ENCODE measurements around the gene SUGCT.

Gene SUGCT

GRCh38 chr7:40175725-40176510, 41.1 kb downstream of the SUGCT start:
- Histone ChIP-seq H3K9me3 (ENCODE audit: control insufficient read depth, insufficient read depth, low read length) (no peaks in the 10 kb centered on the region), H3K4me1 (ENCODE audit: control insufficient read depth, insufficient read depth, low read length) (no peaks in the 10 kb centered on the region), H3K9ac (ENCODE audit: low read depth, low read length) (no peak overlapping the region), H3K4me3 (ENCODE audit: low read depth, low read length) (no peak overlapping the region), H3K36me3 (ENCODE audit: control insufficient read depth, insufficient read depth, low read length) (no peaks in the 10 kb centered on the region), H3K27me3 (ENCODE audit: control insufficient read depth, insufficient read depth, low read length) (no peaks in the 10 kb centered on the region)

GRCh38 chr7:40177071-40177470, 42.3 kb downstream of the SUGCT start:
- no peaks in the 10 kb centered on the region for H3K4me1 ChIP-seq (ENCODE audit: control insufficient read depth, insufficient read depth, low read length)
- H3K36me3 ChIP-seq (ENCODE audit: control insufficient read depth, insufficient read depth, low read length): no peaks in the 10 kb centered on the region
- H3K9me3 ChIP-seq (ENCODE audit: control insufficient read depth, insufficient read depth, low read length): no peaks in the 10 kb centered on the region
- H3K4me3 ChIP-seq (ENCODE audit: low read depth, low read length): no peak overlapping the region
- H3K27me3 ChIP-seq (ENCODE audit: control insufficient read depth, insufficient read depth, low read length): no peaks in the 10 kb centered on the region
- no peak overlapping the region for H3K9ac ChIP-seq (ENCODE audit: low read depth, low read length)

- H3K36me3 ChIP-seq (ENCODE audit: control insufficient read depth, insufficient read depth, low read length): no peaks in the 10 kb centered on the region
- H3K9ac ChIP-seq (ENCODE audit: low read depth, low read length): no peak overlapping the region
- no peaks in the 10 kb centered on the region for H3K27me3 ChIP-seq (ENCODE audit: control insufficient read depth, insufficient read depth, low read length)
- no peaks in the 10 kb centered on the region for H3K9me3 ChIP-seq (ENCODE audit: control insufficient read depth, insufficient read depth, low read length)
- no peak overlapping the region for H3K4me3 ChIP-seq (ENCODE audit: low read depth, low read length)
- H3K4me1 ChIP-seq (ENCODE audit: control insufficient read depth, insufficient read depth, low read length): no peaks in the 10 kb centered on the region
These were observed 47.6 kb downstream of the SUGCT start for GRCh38 chr7:40182452-40182851.

GRCh38 chr7:40186586-40186985, 51.8 kb downstream of the SUGCT start:
- no peaks in the 10 kb centered on the region for H3K4me1 ChIP-seq (ENCODE audit: control insufficient read depth, insufficient read depth, low read length)
- H3K4me3 ChIP-seq (ENCODE audit: low read depth, low read length): no peak overlapping the region
- H3K9ac ChIP-seq (ENCODE audit: low read depth, low read length): no peak overlapping the region
- H3K9me3 ChIP-seq (ENCODE audit: control insufficient read depth, insufficient read depth, low read length): no peaks in the 10 kb centered on the region
- no peaks in the 10 kb centered on the region for H3K36me3 ChIP-seq (ENCODE audit: control insufficient read depth, insufficient read depth, low read length)
- no peaks in the 10 kb centered on the region for H3K27me3 ChIP-seq (ENCODE audit: control insufficient read depth, insufficient read depth, low read length)

- Histone ChIP-seq H3K9ac (ENCODE audit: low read depth, low read length) (no peak overlapping the region), H3K4me3 (ENCODE audit: low read depth, low read length) (no peak overlapping the region), H3K27me3 (ENCODE audit: control insufficient read depth, insufficient read depth, low read length) (no peaks in the 10 kb centered on the region), H3K9me3 (ENCODE audit: control insufficient read depth, insufficient read depth, low read length) (no peaks in the 10 kb centered on the region), H3K36me3 (ENCODE audit: control insufficient read depth, insufficient read depth, low read length) (no peaks in the 10 kb centered on the region), H3K4me1 (ENCODE audit: control insufficient read depth, insufficient read depth, low read length) (no peaks in the 10 kb centered on the region)
These were observed 57.2 kb downstream of the SUGCT start for GRCh38 chr7:40192036-40192435.

- H3K4me1 ChIP-seq (ENCODE audit: control insufficient read depth, insufficient read depth, low read length): no peaks in the 10 kb centered on the region
- H3K9ac ChIP-seq (ENCODE audit: low read depth, low read length): no peak overlapping the region
- H3K36me3 ChIP-seq (ENCODE audit: control insufficient read depth, insufficient read depth, low read length): no peaks in the 10 kb centered on the region
- H3K9me3 ChIP-seq (ENCODE audit: control insufficient read depth, insufficient read depth, low read length): no peaks in the 10 kb centered on the region
- H3K4me3 ChIP-seq (ENCODE audit: low read depth, low read length): no peak overlapping the region
- no peaks in the 10 kb centered on the region for H3K27me3 ChIP-seq (ENCODE audit: control insufficient read depth, insufficient read depth, low read length)
These were observed 59.9 kb downstream of the SUGCT start for GRCh38 chr7:40194745-40195144.

DNA sequence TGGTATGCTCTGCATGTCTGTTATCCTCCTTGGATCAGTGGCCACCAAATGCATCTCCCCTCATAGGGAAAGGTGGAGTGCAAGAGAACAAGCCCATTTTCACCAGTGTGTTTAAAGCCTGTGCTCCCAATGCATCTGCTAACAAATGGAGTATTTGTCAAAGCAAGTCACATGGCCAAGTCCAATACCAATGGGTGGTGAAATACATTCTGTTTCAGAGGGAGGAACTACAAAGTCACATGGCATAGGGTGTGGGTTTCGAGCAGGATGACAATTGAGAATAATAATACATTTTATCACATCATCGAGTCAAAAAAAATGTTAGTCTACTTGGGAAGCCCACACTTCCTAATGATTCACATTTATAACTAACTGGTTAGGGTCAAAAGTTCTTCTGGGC, 62.7 kb downstream of the SUGCT start:
- Histone ChIP-seq H3K27me3 (ENCODE audit: control insufficient read depth, insufficient read depth, low read length) (no peaks in the 10 kb centered on the region), H3K36me3 (ENCODE audit: control insufficient read depth, insufficient read depth, low read length) (no peaks in the 10 kb centered on the region)

DNA sequence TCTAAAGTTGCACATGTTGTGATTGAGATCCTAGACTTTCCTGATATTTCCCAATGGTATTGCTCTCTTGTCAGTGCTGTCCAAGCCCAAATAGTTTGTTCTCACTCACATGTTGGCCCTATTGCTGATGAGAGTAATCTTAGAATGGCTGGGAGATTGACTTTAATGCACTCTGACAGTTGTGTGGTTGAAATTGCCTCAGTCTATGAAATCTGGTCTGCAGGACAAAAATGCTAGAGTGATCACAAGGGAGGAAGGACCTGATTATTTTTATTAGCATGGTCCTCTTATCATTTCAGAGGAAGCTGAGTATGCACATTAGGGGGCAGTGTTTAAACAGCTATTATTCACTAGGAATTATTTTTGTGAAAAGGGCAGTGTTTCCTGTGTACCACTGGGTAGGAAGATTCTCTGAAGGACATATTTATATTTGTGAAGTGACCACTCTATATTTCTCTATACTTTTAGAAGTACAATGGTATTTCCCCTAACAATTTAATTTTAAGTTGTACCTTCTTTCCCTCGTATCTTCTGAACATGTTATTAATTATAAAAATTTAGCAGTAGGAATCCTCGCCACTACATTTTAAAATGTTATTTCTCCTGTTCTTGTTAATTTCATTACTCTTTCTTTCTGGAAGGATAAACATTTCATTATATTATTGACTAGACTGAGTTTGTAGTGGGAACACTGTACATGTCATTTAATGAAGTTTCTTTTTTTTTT, 64.4 kb downstream of the SUGCT start:
- H3K4me1 ChIP-seq (ENCODE audit: control insufficient read depth, insufficient read depth, low read length): no peaks in the 10 kb centered on the region
- no peak overlapping the region for H3K4me3 ChIP-seq (ENCODE audit: low read depth, low read length)
- no peaks in the 10 kb centered on the region for H3K27me3 ChIP-seq (ENCODE audit: control insufficient read depth, insufficient read depth, low read length)
- no peak overlapping the region for H3K9ac ChIP-seq (ENCODE audit: low read depth, low read length)
- H3K36me3 ChIP-seq (ENCODE audit: control insufficient read depth, insufficient read depth, low read length): no peaks in the 10 kb centered on the region
- no peaks in the 10 kb centered on the region for H3K9me3 ChIP-seq (ENCODE audit: control insufficient read depth, insufficient read depth, low read length)

More for the DNA sequence above, 62.7 kb downstream of the SUGCT start:
- H3K9me3 ChIP-seq (ENCODE audit: control insufficient read depth, insufficient read depth, low read length): no peaks in the 10 kb centered on the region
- no peak overlapping the region for H3K9ac ChIP-seq (ENCODE audit: low read depth, low read length)
- H3K4me1 ChIP-seq (ENCODE audit: control insufficient read depth, insufficient read depth, low read length): no peaks in the 10 kb centered on the region
- no peak overlapping the region for H3K4me3 ChIP-seq (ENCODE audit: low read depth, low read length)

- no peak overlapping the region for H3K4me3 ChIP-seq (ENCODE audit: low read depth, low read length)
- H3K9me3 ChIP-seq (ENCODE audit: control insufficient read depth, insufficient read depth, low read length): no peaks in the 10 kb centered on the region
- H3K27me3 ChIP-seq (ENCODE audit: control insufficient read depth, insufficient read depth, low read length): no peaks in the 10 kb centered on the region
- no peaks in the 10 kb centered on the region for H3K36me3 ChIP-seq (ENCODE audit: control insufficient read depth, insufficient read depth, low read length)
- H3K4me1 ChIP-seq (ENCODE audit: control insufficient read depth, insufficient read depth, low read length): no peaks in the 10 kb centered on the region
- no peak overlapping the region for H3K9ac ChIP-seq (ENCODE audit: low read depth, low read length)
These were observed 66.0 kb downstream of the SUGCT start for GRCh38 chr7:40200791-40201190.

DNA sequence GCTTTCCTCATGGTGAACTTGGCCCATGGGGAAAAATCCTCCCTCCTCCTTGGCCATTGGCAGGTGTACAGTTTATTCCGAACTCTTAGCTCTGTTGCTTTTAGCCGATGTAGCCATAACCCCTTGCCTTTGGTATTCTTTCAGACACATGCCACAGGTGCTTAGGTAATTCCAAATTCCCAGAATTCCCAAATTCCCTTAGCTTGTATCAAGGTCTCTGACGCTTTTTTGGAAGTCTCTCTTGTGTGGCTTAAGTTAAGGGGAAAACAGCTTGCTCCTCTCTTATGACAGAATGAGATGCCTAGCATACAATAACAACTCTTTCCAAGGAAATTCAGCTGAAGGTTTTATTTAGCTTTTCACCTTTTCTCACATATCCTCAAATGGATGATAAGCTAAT, 68.0 kb downstream of the SUGCT start:
- Histone ChIP-seq H3K4me3 (ENCODE audit: low read depth, low read length) (no peak overlapping the region), H3K9ac (ENCODE audit: low read depth, low read length) (no peak overlapping the region), H3K36me3 (ENCODE audit: control insufficient read depth, insufficient read depth, low read length) (no peaks in the 10 kb centered on the region), H3K27me3 (ENCODE audit: control insufficient read depth, insufficient read depth, low read length) (no peaks in the 10 kb centered on the region), H3K9me3 (ENCODE audit: control insufficient read depth, insufficient read depth, low read length) (no peaks in the 10 kb centered on the region), H3K4me1 (ENCODE audit: control insufficient read depth, insufficient read depth, low read length) (no peaks in the 10 kb centered on the region)

GRCh38 chr7:40204581-40204980, 69.8 kb downstream of the SUGCT start:
- H3K27me3 ChIP-seq (ENCODE audit: control insufficient read depth, insufficient read depth, low read length): no peaks in the 10 kb centered on the region
- H3K4me1 ChIP-seq (ENCODE audit: control insufficient read depth, insufficient read depth, low read length): no peaks in the 10 kb centered on the region
- H3K4me3 ChIP-seq (ENCODE audit: low read depth, low read length): no peak overlapping the region
- H3K36me3 ChIP-seq (ENCODE audit: control insufficient read depth, insufficient read depth, low read length): no peaks in the 10 kb centered on the region
- H3K9me3 ChIP-seq (ENCODE audit: control insufficient read depth, insufficient read depth, low read length): no peaks in the 10 kb centered on the region
- H3K9ac ChIP-seq (ENCODE audit: low read depth, low read length): no peak overlapping the region

GRCh38 chr7:40205992-40206391, 71.2 kb downstream of the SUGCT start:
- no peak overlapping the region for H3K9ac ChIP-seq (ENCODE audit: low read depth, low read length)
- no peak overlapping the region for H3K4me3 ChIP-seq (ENCODE audit: low read depth, low read length)

More at GRCh38 chr7:40205992-40206391, 71.2 kb downstream of the SUGCT start:
- no peaks in the 10 kb centered on the region for H3K4me1 ChIP-seq (ENCODE audit: control insufficient read depth, insufficient read depth, low read length)
- H3K36me3 ChIP-seq (ENCODE audit: control insufficient read depth, insufficient read depth, low read length): no peaks in the 10 kb centered on the region
- H3K27me3 ChIP-seq (ENCODE audit: control insufficient read depth, insufficient read depth, low read length): no peaks in the 10 kb centered on the region
- H3K9me3 ChIP-seq (ENCODE audit: control insufficient read depth, insufficient read depth, low read length): no peaks in the 10 kb centered on the region

All from iPS-15b (cell line).